GM21423 (cell line): ENCODE data around the gene SNRNP70.
"Not testable (repeated sequence)": the region's sequence is repeated elsewhere in the genome, so short reads cannot be mapped to it uniquely, and the experiment has no call there.

ENCODE experiments used
- ATAC-seq: cut with Tn5 transposase; IDR thresholded peaks from one replicate; pipeline ENCODE4 v1.9.1; 2021; ENCODE audit warnings: mild to moderate bottlenecking, moderate library complexity; ENCODE audit not compliant: unreplicated experiment

SNRNP70 gene

GRCh38 chr19:49064029-49064629 is 21.1 kb upstream of the SNRNP70 start:
- no peak for ATAC-seq

- ATAC-seq, result no peak
Measured at GRCh38 chr19:49064768-49065611, 20.3 kb upstream of the SNRNP70 start, which contains the start of gene NTF4. NTF4 (minus strand) TSS chr19:49064818; CDS start chr19:49061997, 2,821 bp downstream.

GRCh38 chr19:49065905-49066512 is 19.2 kb upstream of the SNRNP70 start:
- no peak for ATAC-seq

- ATAC-seq, result no peak
Measured at GRCh38 chr19:49067554-49067953, 17.7 kb upstream of the SNRNP70 start.

GRCh38 chr19:49069026-49069425 is 16.2 kb upstream of the SNRNP70 start:
- no peak for ATAC-seq

GRCh38 chr19:49070416-49070815 is 14.8 kb upstream of the SNRNP70 start:
- ATAC-seq, result no peak

GRCh38 chr19:49071860-49072547 is 13.2 kb upstream of the SNRNP70 start:
- no peak for ATAC-seq

GRCh38 chr19:49073514-49074378 is 11.5 kb upstream of the SNRNP70 start:
- no peak for ATAC-seq

GRCh38 chr19:49074869-49075268 is 10.4 kb upstream of the SNRNP70 start:
- not testable (repeated sequence) for ATAC-seq

- no peak for ATAC-seq
Measured at GRCh38 chr19:49080392-49080791, 4.9 kb upstream of the SNRNP70 start.

GRCh38 chr19:49081273-49081672 is 4.0 kb upstream of the SNRNP70 start:
- no peak for ATAC-seq

- ATAC-seq, result no peak
Measured at GRCh38 chr19:49084206-49085019, 838 bp upstream of the SNRNP70 start.

- ATAC-seq, result no peak
Measured at GRCh38 chr19:49085868-49086232, 599 bp downstream of the SNRNP70 start.

GRCh38 chr19:49086296-49086695 is 1.0 kb downstream of the SNRNP70 start:
- ATAC-seq, result no peak

- ATAC-seq, result no peak
Measured at GRCh38 chr19:49091391-49092038, 6.3 kb downstream of the SNRNP70 start.

GRCh38 chr19:49092686-49093085 is 7.4 kb downstream of the SNRNP70 start:
- no peak for ATAC-seq

GRCh38 chr19:49094505-49095482 is 9.5 kb downstream of the SNRNP70 start:
- ATAC-seq, result no peak
